Mesodermal cell (in vitro differentiated cells): Measurements from ENCODE around the gene TWIST2.

Experiments
- H3K27ac ChIP-seq: 2 replicates; pipeline ENCODE4 v1.7.0; 2013; ENCODE audit warnings: mild to moderate bottlenecking, low read depth, low read length, moderate library complexity; ENCODE audit not compliant: severe bottlenecking
- H3K36me3 ChIP-seq: 2 replicates; pipeline ENCODE4 v1.7.1; 2013; ENCODE audit warnings: mild to moderate bottlenecking, low read length, moderate library complexity; ENCODE audit not compliant: control insufficient read depth, insufficient read depth
- H3K4me1 ChIP-seq: one replicate; pipeline ENCODE4 v1.7.1; 2013; ENCODE audit warnings: mild to moderate bottlenecking, low read length; ENCODE audit not compliant: insufficient read depth, control insufficient read depth, poor library complexity, severe bottlenecking
- H3K4me3 ChIP-seq: 2 replicates; pipeline ENCODE4 v1.7.0; 2013; ENCODE audit warnings: low read length, control low read depth, mild to moderate bottlenecking; ENCODE audit not compliant: insufficient read depth, poor library complexity, severe bottlenecking; ENCODE audit errors: extremely low read depth
- H3K9me3 ChIP-seq: 2 replicates; pipeline ENCODE4 v1.7.1; 2013; ENCODE audit warnings: mild to moderate bottlenecking, low read length, moderate library complexity; ENCODE audit not compliant: control insufficient read depth
- WGBS, 2 experiments: methylation state at CpG; one replicate each; pipeline ENCODE4 v1.1.5; 2013; ENCODE audit warnings: missing lambda C conversion rate in 2 of 2; ENCODE audit not compliant: insufficient coverage in 2 of 2; 5-methylcytosine and 5-hydroxymethylcytosine counted together

TWIST2 gene

GRCh38 chr2:238848976-238849853 is 1.3 kb downstream of the TWIST2 start:
- H3K27ac ChIP-seq, result no peak overlapping the region
- peaks cover under 1% of the 10 kb centered on the region for H3K9me3 ChIP-seq
- H3K4me3 ChIP-seq, result peak overlapping the region; percentile 50
- H3K36me3 ChIP-seq, result no peaks in the 10 kb centered on the region
- WGBS, 2 experiments, result 3 to 4% methylated on average over 61 to 62 of the region's 70 CpGs
- H3K4me1 ChIP-seq, result peaks cover 4% of the 10 kb centered on the region

- peaks cover 4% of the 10 kb centered on the region for H3K4me1 ChIP-seq
- no peaks in the 10 kb centered on the region for H3K36me3 ChIP-seq
- 80% methylated on average over 1 of the region's 2 CpGs; no CpG with 5 or more reads in 1 of the 2 experiments for WGBS, 2 experiments
- no peak overlapping the region for H3K4me3 ChIP-seq
- H3K9me3 ChIP-seq, result peaks cover 5% of the 10 kb centered on the region
- no peak overlapping the region for H3K27ac ChIP-seq
Measured at GRCh38 chr2:238850091-238850490, 2.2 kb downstream of the TWIST2 start.

GRCh38 chr2:238851026-238851425 is 3.1 kb downstream of the TWIST2 start:
- H3K36me3 ChIP-seq, result no peaks in the 10 kb centered on the region
- whole genome bisulfite sequencing, 2 experiments, result 93% methylated on average over 3 of the region's 5 CpGs; no CpG with 5 or more reads in 1 of the 2 experiments
- peaks cover 4% of the 10 kb centered on the region for H3K4me1 ChIP-seq
- H3K9me3 ChIP-seq, result peaks cover 5% of the 10 kb centered on the region
- H3K4me3 ChIP-seq, result no peak overlapping the region
- no peak overlapping the region for H3K27ac ChIP-seq

GRCh38 chr2:238851761-238852160 is 3.9 kb downstream of the TWIST2 start:
- 83 to 100% methylated on average over 1 to 3 of the region's 3 CpGs for WGBS, 2 experiments
- no peak overlapping the region for H3K4me3 ChIP-seq
- H3K4me1 ChIP-seq, result peaks cover 4% of the 10 kb centered on the region
- H3K36me3 ChIP-seq, result no peaks in the 10 kb centered on the region
- no peak overlapping the region for H3K27ac ChIP-seq
- peaks cover 5% of the 10 kb centered on the region for H3K9me3 ChIP-seq

GRCh38 chr2:238852206-238852869 is 4.5 kb downstream of the TWIST2 start:
- Histone ChIP-seq H3K4me1 (peaks cover 4% of the 10 kb centered on the region), H3K36me3 (no peaks in the 10 kb centered on the region), H3K4me3 (no peak overlapping the region), H3K9me3 (peaks cover 5% of the 10 kb centered on the region), H3K27ac (no peak overlapping the region)
- 77 to 89% methylated on average over 5 of the region's 9 CpGs for WGBS, 2 experiments

- Histone ChIP-seq H3K4me3 (no peak overlapping the region), H3K4me1 (no peaks in the 10 kb centered on the region)
- WGBS, 2 experiments, result no CpG with 5 or more reads among the region's 1 CpG
Measured at GRCh38 chr2:238853218-238853617, 5.3 kb downstream of the TWIST2 start.

GRCh38 chr2:238853721-238854120 is 5.8 kb downstream of the TWIST2 start:
- 91 to 96% methylated on average over 6 to 9 of the region's 9 CpGs for WGBS, 2 experiments
- H3K4me3 ChIP-seq, result no peak overlapping the region

More at GRCh38 chr2:238853218-238853617, 5.3 kb downstream of the TWIST2 start:
- H3K27ac ChIP-seq, result no peak overlapping the region
- no peaks in the 10 kb centered on the region for H3K36me3 ChIP-seq
- H3K9me3 ChIP-seq, result peaks cover 5% of the 10 kb centered on the region

GRCh38 chr2:238854246-238854645 is 6.4 kb downstream of the TWIST2 start:
- Histone ChIP-seq H3K36me3 (no peaks in the 10 kb centered on the region), H3K4me1 (no peaks in the 10 kb centered on the region), H3K4me3 (no peak overlapping the region)

More at GRCh38 chr2:238853721-238854120, 5.8 kb downstream of the TWIST2 start:
- Histone ChIP-seq H3K36me3 (no peaks in the 10 kb centered on the region), H3K9me3 (peaks cover 5% of the 10 kb centered on the region), H3K4me1 (no peaks in the 10 kb centered on the region), H3K27ac (no peak overlapping the region)

GRCh38 chr2:238854699-238855229 is 6.9 kb downstream of the TWIST2 start:
- WGBS, 2 experiments, result 87 to 88% methylated on average over 15 to 16 of the region's 18 CpGs
- no peaks in the 10 kb centered on the region for H3K4me1 ChIP-seq
- H3K27ac ChIP-seq, result no peak overlapping the region
- no peaks in the 10 kb centered on the region for H3K36me3 ChIP-seq
- peaks cover 5% of the 10 kb centered on the region for H3K9me3 ChIP-seq
- no peak overlapping the region for H3K4me3 ChIP-seq

More at GRCh38 chr2:238854246-238854645, 6.4 kb downstream of the TWIST2 start:
- 86% methylated on average over 4 of the region's 8 CpGs; no CpG with 5 or more reads in 1 of the 2 experiments for WGBS, 2 experiments
- no peak overlapping the region for H3K27ac ChIP-seq
- peaks cover 5% of the 10 kb centered on the region for H3K9me3 ChIP-seq

GRCh38 chr2:238855299-238855698 is 7.4 kb downstream of the TWIST2 start:
- Histone ChIP-seq H3K27ac (no peak overlapping the region), H3K4me1 (no peaks in the 10 kb centered on the region), H3K36me3 (no peaks in the 10 kb centered on the region), H3K4me3 (no peak overlapping the region), H3K9me3 (peaks cover 5% of the 10 kb centered on the region)
- 100% methylated on average over 2 of the region's 9 CpGs; no CpG with 5 or more reads in 1 of the 2 experiments for WGBS, 2 experiments
